Prostate gland (tissue), 2 donors: Measurements from ENCODE around the gene CDCA7. TPM values are rescaled to one million over a fixed set of nuclear protein-coding genes. Genes with fewer than 3 reads are reported as not detected.

Experiments used
- DNase-seq: peaks from one replicate; pipeline ENCODE4 v3.0.0-alpha.2; 2019; ENCODE audit warnings: low spot score
- H3K27ac ChIP-seq, 2 donors: fragments of 200-600 bp; sonication (generic); 2 replicates each; pipeline ENCODE4 v1.5.1; 2017 to 2019
- H3K27me3 ChIP-seq: fragments of 200-600 bp; sonication (generic); replicated peaks from 2 replicates; pipeline ENCODE4 v1.5.1; 2019; ENCODE audit not compliant: insufficient read depth
- H3K36me3 ChIP-seq, 2 donors: fragments of 200-600 bp; sonication (generic); 1 replicate in 1 of 2; 2 replicates in 1 of 2; pipeline versions ENCODE4 v1.5.1 to v1.8.1; 2017 to 2019
- H3K4me1 ChIP-seq: fragments of 200-600 bp; sonication (generic); replicated peaks from 2 replicates; pipeline ENCODE4 v1.5.1; 2019
- H3K4me3 ChIP-seq, 2 donors: fragments of 200-600 bp; sonication (generic); 2 replicates each; pipeline ENCODE4 v1.5.1; 2017 to 2019
- H3K9me3 ChIP-seq: fragments of 200-600 bp; sonication (generic); 2 replicates; pipeline ENCODE4 v1.5.1; 2017
- CTCF ChIP-seq, 4 experiments: fragments of 200-600 bp in 2 of 4; fragments of 450-650 bp in 2 of 4; sonication (generic) in 2 of 4; IDR thresholded peaks; 1 replicate in 3 of 4; 2 replicates in 1 of 4; pipeline ENCODE4 v1.5.1; 2016 to 2019; ENCODE audit warnings: antibody characterized with exemption in 4 of 4, mild to moderate bottlenecking in 2 of 4, moderate library complexity in 2 of 4
- POLR2A ChIP-seq: fragments of 450-650 bp; IDR thresholded peaks from one replicate; pipeline ENCODE4 v1.6.1; 2016; ENCODE audit warnings: antibody characterized with exemption, mild to moderate bottlenecking
- POLR2AphosphoS5 ChIP-seq: sonication (generic); formaldehyde crosslinking; IDR thresholded peaks from one replicate; pipeline ENCODE4 v1.6.1; 2017; ENCODE audit warnings: antibody characterized with exemption
- WGBS: methylation state at CpG from one replicate; pipeline ENCODE4 v1.1.5; 2018; 5-methylcytosine and 5-hydroxymethylcytosine counted together
- intact Hi-C: fragments of 100-400 bp; cut with DNase I; formaldehyde crosslinking; loops from one replicate; pipeline ENCODE4 v1.14.2; 2022
- total RNA-seq, 2 donors: library from RNA; depleted of rRNA; stranded (reverse); fragments of >200 nt; gene quantifications; one replicate each; pipeline ENCODE4 v1.1.0, GENCODE V29; 2016

Gene CDCA7
- total RNA-seq, 2 donors from 2014 or later, result 9.5 to 13.7 TPM

GRCh38 chr2:173395567-173396351, 41.1 kb downstream of the CDCA7 start:
- TF ChIP-seq POLR2AphosphoS5 (no peak), POLR2A (no peak), CTCF (IDR thresholded peaks at IDR 0.05) (no peak)
- Histone ChIP-seq H3K9me3 (no peaks in the 10 kb centered on the region), H3K27ac (no peak overlapping the region), H3K27me3 (no peaks in the 10 kb centered on the region), H3K4me3 (no peak overlapping the region), H3K36me3 (no peaks in the 10 kb centered on the region), H3K4me1 (no peaks in the 10 kb centered on the region)
- intact Hi-C loops, result no loop called here
- WGBS, result 93% methylated on average over 16 of the region's 16 CpGs
- DNase-seq, result no peak

GRCh38 chr2:173397539-173397938, 42.9 kb downstream of the CDCA7 start:
- intact Hi-C loops, result no loop called here
- Histone ChIP-seq H3K27me3 (no peaks in the 10 kb centered on the region), H3K4me3 (no peak overlapping the region), H3K36me3 (no peaks in the 10 kb centered on the region), H3K27ac (no peak overlapping the region), H3K4me1 (no peaks in the 10 kb centered on the region), H3K9me3 (no peaks in the 10 kb centered on the region)
- TF ChIP-seq POLR2A (no peak), CTCF (IDR thresholded peaks at IDR 0.05) (peak in 3 of 4 experiments; percentile 10 to 39 (median 27)), POLR2AphosphoS5 (no peak)
- 50% methylated on average over 4 of the region's 4 CpGs for WGBS
- no peak for DNase-seq

GRCh38 chr2:173399229-173399628, 44.6 kb downstream of the CDCA7 start:
- intact Hi-C loops, result no loop called here
- Histone ChIP-seq H3K4me1 (no peaks in the 10 kb centered on the region), H3K27me3 (no peaks in the 10 kb centered on the region), H3K36me3 (no peaks in the 10 kb centered on the region), H3K4me3 (no peak overlapping the region), H3K27ac (no peak overlapping the region), H3K9me3 (no peaks in the 10 kb centered on the region)
- no peak for DNase-seq
- no peak for TF ChIP-seq POLR2AphosphoS5
- TF ChIP-seq POLR2A, result no peak
- no peak for TF ChIP-seq CTCF (IDR thresholded peaks at IDR 0.05)
- 90% methylated on average over 4 of the region's 4 CpGs for WGBS

GRCh38 chr2:173400760-173401159, 46.1 kb downstream of the CDCA7 start:
- TF ChIP-seq POLR2A, result no peak
- TF ChIP-seq CTCF (IDR thresholded peaks at IDR 0.05), result no peak
- TF ChIP-seq POLR2AphosphoS5, result no peak
- Histone ChIP-seq H3K9me3 (no peaks in the 10 kb centered on the region), H3K27me3 (no peaks in the 10 kb centered on the region), H3K36me3 (no peaks in the 10 kb centered on the region), H3K4me1 (no peaks in the 10 kb centered on the region), H3K27ac (no peak overlapping the region), H3K4me3 (no peak overlapping the region)
- DNase-seq, result no peak
- WGBS, result 72% methylated on average over 4 of the region's 4 CpGs
- intact Hi-C loops, result loop anchor here (5.0 to 10.0 kb wide), 3 partner anchors 164 to 942 kb away; no protein-coding TSS in a partner anchor
